Uterus (tissue), 2 donors: ENCODE results near the gene MIA3.

Experiments
- CTCF ChIP-seq, 4 experiments: fragments of 200-600 bp in 2 of 4; fragments of 450-650 bp in 2 of 4; sonication (generic) in 2 of 4; IDR thresholded peaks; one replicate each; pipeline ENCODE4 v1.5.1; 2016 to 2019; ENCODE audit warnings: antibody characterized with exemption in 4 of 4, mild to moderate bottlenecking in 2 of 4, moderate library complexity in 1 of 4
- POLR2A ChIP-seq, 2 donors: fragments of 450-650 bp; IDR thresholded peaks; one replicate each; pipeline ENCODE4 v1.6.1; 2016; ENCODE audit warnings: antibody characterized with exemption in 2 of 2, mild to moderate bottlenecking in 1 of 2, moderate library complexity in 1 of 2

- TF ChIP-seq CTCF (IDR thresholded peaks at IDR 0.05) (no peak), POLR2A (IDR thresholded peaks at IDR 0.05) (peak; percentile 31 to 47)
These were observed at the start of gene MIA3 for GRCh38 chr1:222618001-222618879.
